Pancreas (tissue), 10 donors: ENCODE data around the gene CDH13. TPM values are rescaled to one million over a fixed set of nuclear protein-coding genes. Genes with fewer than 3 reads are reported as not detected.

Experiments used
- ATAC-seq, 4 donors: fragments of 200-7000 bp; cut with Tn5 transposase; one replicate each; pipeline versions ENCODE4 v1.8.0 to v1.9.1; 2020; ENCODE audit warnings: mild to moderate bottlenecking in 4 of 4, moderate library complexity in 4 of 4
- DNase-seq, 6 donors: peaks; one replicate each; pipeline ENCODE4 v3.0.0-alpha.2; 2020
- FAIRE-seq: peaks from 2 replicates; lab custom pipeline; 2012; peaks lifted over from hg19 to GRCh38; lab: Jason Lieb, UNC
- H3K27ac ChIP-seq, 4 donors: fragments of 200-600 bp; sonication (generic); 1 replicate in 3 of 4; 2 replicates in 1 of 4; pipeline versions ENCODE4 v1.5.0 to v1.8.0; 2020
- H3K27me3 ChIP-seq, 4 donors: fragments of 200-600 bp; one replicate each; pipeline ENCODE4 v1.8.0; 2021
- H3K36me3 ChIP-seq, 3 donors: fragments of 200-600 bp; sonication (generic) in 1 of 3; one replicate each; pipeline versions ENCODE4 v1.5.0 to v1.8.0; 2020 to 2021
- H3K4me1 ChIP-seq, 3 donors: fragments of 200-600 bp; one replicate each; pipeline ENCODE4 v1.8.0; 2021
- H3K4me3 ChIP-seq, 4 donors: fragments of 200-600 bp; sonication (generic) in 2 of 4; one replicate each; pipeline versions ENCODE4 v1.5.0 to v1.8.0; 2020 to 2021
- H3K9me3 ChIP-seq, 4 donors: fragments of 200-600 bp; one replicate each; pipeline ENCODE4 v1.8.0; 2021
- CTCF ChIP-seq, 4 donors: fragments of 200-600 bp; sonication (generic) in 3 of 4; IDR thresholded peaks; one replicate each; pipeline versions ENCODE4 v1.5.0 to v1.8.0; 2021; ENCODE audit warnings: antibody characterized with exemption in 4 of 4
- WGBS, 2 donors: extraction: QIAGEN DNeasy Blood & Tissue Kit; methylation state at CpG; one replicate each; pipeline ENCODE4 v1.1.7; 2013; 5-methylcytosine and 5-hydroxymethylcytosine counted together
- intact Hi-C, 3 donors: fragments of 100-400 bp; cut with DNase I; formaldehyde crosslinking; loops; one replicate each; pipeline versions ENCODE4 v1.11.1 to v1.14.2; 2022
- polyA plus RNA-seq, 2 donors: library from polyadenylated mRNA; stranded (reverse); fragments of 200-250 nt; gene quantifications; one replicate each; pipeline ENCODE4 v1.2.3, GENCODE V29; 2013
- total RNA-seq, 6 donors: library from RNA; stranded (reverse); fragmentation: NEBNext Ultra II Directional in 4 of 6; extraction: Animal tissue kit (Norgen Biotek cat#: 25700) in 4 of 6; gene quantifications; one replicate each; pipeline versions ENCODE4 v1.2.1 to v1.2.4, GENCODE V29; 2021 to 2023
- donor health status: healthy with polysubstance abuse.
- donor health status: DM: no; HTN: no; CAD: no; lungs with moderate emphysema.
- donor health status: DM: no; HTN: no; CAD: no.
- donor health status: control.
- donor health status: control.
- donor health status: Bipolar disorder and iron deficiency.
- donor health status: DM: yes; HTN: yes; CAD: no.
- donor health status: DM: no; HTN: no; CAD: no.
- donor health status: DM: no; HTN: no; CAD: no.
- donor health status: DM: yes; HTN: yes; CAD: no.

Gene CDH13
- total and polyA plus RNA-seq, 8 donors, result 0.12 to 1.0 (median 0.37) TPM

GRCh38 chr16:83310816-83311215, 684.0 kb downstream of the CDH13 start:
- DNase-seq, result no peak
- no peak for TF ChIP-seq CTCF (IDR thresholded peaks at IDR 0.05)
- no peak for ATAC-seq
- 53 to 66% methylated on average over 2 of the region's 2 CpGs for WGBS, 2 donors
- H3K27me3 ChIP-seq, result peaks cover 0 to 2% (median 0%) of the 10 kb centered on the region in 4 donors
- no peaks in the 10 kb centered on the region for H3K36me3 ChIP-seq
- H3K9me3 ChIP-seq, result no peaks in the 10 kb centered on the region
- no peak overlapping the region for H3K4me3 ChIP-seq
- H3K27ac ChIP-seq, result no peak overlapping the region
- intact Hi-C loops, result no loop called here
- no peak for FAIRE-seq
- no peaks in the 10 kb centered on the region for H3K4me1 ChIP-seq

- no peaks in the 10 kb centered on the region for H3K36me3 ChIP-seq
- WGBS, 2 donors, result 75 to 79% methylated on average over 3 of the region's 3 CpGs
- H3K27ac ChIP-seq, result no peak overlapping the region
- intact Hi-C loops, result no loop called here
- no peaks in the 10 kb centered on the region for H3K9me3 ChIP-seq
- FAIRE-seq (no peak), ATAC-seq (no peak), DNase-seq (no peak)
- H3K27me3 ChIP-seq, result peaks cover 0 to 2% (median 0%) of the 10 kb centered on the region in 4 donors
- no peak overlapping the region for H3K4me3 ChIP-seq
- H3K4me1 ChIP-seq, result no peaks in the 10 kb centered on the region
- TF ChIP-seq CTCF (IDR thresholded peaks at IDR 0.05), result no peak
Observed at GRCh38 chr16:83312015-83312717, 685.4 kb downstream of the CDH13 start.

- DNase-seq (no peak), FAIRE-seq (no peak), ATAC-seq (no peak)
- peaks cover 0 to 2% (median 0%) of the 10 kb centered on the region in 4 donors for H3K27me3 ChIP-seq
- intact Hi-C loops, result no loop called here
- no peaks in the 10 kb centered on the region for H3K4me1 ChIP-seq
- 67 to 90% methylated on average over 1 of the region's 1 CpG for WGBS, 2 donors
- H3K36me3 ChIP-seq, result no peaks in the 10 kb centered on the region
- no peak overlapping the region for H3K27ac ChIP-seq
- no peak for TF ChIP-seq CTCF (IDR thresholded peaks at IDR 0.05)
- no peaks in the 10 kb centered on the region for H3K9me3 ChIP-seq
- no peak overlapping the region for H3K4me3 ChIP-seq
Observed at GRCh38 chr16:83312718-83313245, 686.0 kb downstream of the CDH13 start.

GRCh38 chr16:83315271-83315670, 688.5 kb downstream of the CDH13 start:
- no peak overlapping the region for H3K4me3 ChIP-seq
- no peaks in the 10 kb centered on the region for H3K9me3 ChIP-seq
- no peak for TF ChIP-seq CTCF (IDR thresholded peaks at IDR 0.05)
- H3K27ac ChIP-seq, result no peak overlapping the region
- DNase-seq (no peak), ATAC-seq (no peak), FAIRE-seq (no peak)
- intact Hi-C loops, result no loop called here
- H3K36me3 ChIP-seq, result no peaks in the 10 kb centered on the region
- H3K4me1 ChIP-seq, result no peaks in the 10 kb centered on the region
- 50 to 63% methylated on average over 2 of the region's 2 CpGs for WGBS, 2 donors
- no peaks in the 10 kb centered on the region for H3K27me3 ChIP-seq

GRCh38 chr16:83316458-83316857, 689.7 kb downstream of the CDH13 start:
- Histone ChIP-seq H3K4me1 (no peaks in the 10 kb centered on the region), H3K9me3 (no peaks in the 10 kb centered on the region), H3K27ac (no peak overlapping the region), H3K4me3 (no peak overlapping the region), H3K27me3 (no peaks in the 10 kb centered on the region), H3K36me3 (no peaks in the 10 kb centered on the region)
- WGBS, 2 donors, result 41 to 44% methylated on average over 3 of the region's 3 CpGs
- DNase-seq (no peak), ATAC-seq (no peak), FAIRE-seq (no peak)
- no peak for TF ChIP-seq CTCF (IDR thresholded peaks at IDR 0.05)
- intact Hi-C loops, result no loop called here
